Stomach (tissue), 9 donors: ENCODE measurements around the gene JAGN1. TPM values are rescaled to one million over a fixed set of nuclear protein-coding genes. Genes with fewer than 3 reads are reported as not detected.
"Not testable (repeated sequence)": the region's sequence is repeated elsewhere in the genome, so short reads cannot be mapped to it uniquely, and the experiment has no call there.

Experiments
- DNase-seq, 2 donors: peaks; one replicate each; pipeline versions ENCODE4 v3.0.0 to v3.0.0-alpha.2; 2013 to 2019
- H3K27ac ChIP-seq, 5 donors: fragments of 200-600 bp in 4 of 5; sonication (generic) in 4 of 5; one replicate each; pipeline ENCODE4 v1.5.1; 2013 to 2019; ENCODE audit warnings: mild to moderate bottlenecking in 1 of 5, moderate library complexity in 1 of 5
- H3K27me3 ChIP-seq, 3 donors: fragments of 200-600 bp; sonication (generic); one replicate each; pipeline ENCODE4 v1.5.1; 2017 to 2019; ENCODE audit warnings: mixed run types in 1 of 3
- H3K36me3 ChIP-seq, 4 donors: fragments of 200-600 bp; sonication (generic); 1 replicate in 3 of 4; 2 replicates in 1 of 4; pipeline ENCODE4 v1.5.1; 2016 to 2019
- H3K4me1 ChIP-seq, 4 donors: fragments of 200-600 bp; sonication (generic); one replicate each; pipeline ENCODE4 v1.5.1; 2016 to 2019
- H3K4me3 ChIP-seq, 4 donors: fragments of 200-600 bp; sonication (generic) in 3 of 4; one replicate each; pipeline ENCODE4 v1.5.1; 2016 to 2019; ENCODE audit warnings: mild to moderate bottlenecking in 1 of 4
- H3K9me3 ChIP-seq, 4 donors: fragments of 200-600 bp; sonication (generic); one replicate each; pipeline ENCODE4 v1.5.1; 2016 to 2019
- CTCF ChIP-seq, 7 experiments: fragments of 450-650 bp in 4 of 7; fragments of 200-600 bp in 3 of 7; sonication (generic) in 3 of 7; IDR thresholded peaks; one replicate each; pipeline ENCODE4 v1.5.1; 2016 to 2019; ENCODE audit warnings: antibody characterized with exemption in 7 of 7, control low read depth in 2 of 7, mild to moderate bottlenecking in 1 of 7
- EP300 ChIP-seq: sonication (generic); formaldehyde crosslinking; IDR thresholded peaks from one replicate; pipeline ENCODE4 v1.6.1; 2017; ENCODE audit warnings: antibody characterized with exemption
- POLR2A ChIP-seq, 4 donors: fragments of 450-650 bp; IDR thresholded peaks; one replicate each; pipeline ENCODE4 v1.6.1; 2016; ENCODE audit warnings: antibody characterized with exemption in 4 of 4, control low read depth in 2 of 4, mild to moderate bottlenecking in 1 of 4, moderate library complexity in 1 of 4
- POLR2AphosphoS5 ChIP-seq, 3 donors: sonication (generic); formaldehyde crosslinking; IDR thresholded peaks; one replicate each; pipeline ENCODE4 v1.6.1; 2016; ENCODE audit warnings: antibody characterized with exemption in 3 of 3
- WGBS, 5 donors: extraction: QIAGEN DNeasy Blood & Tissue Kit in 3 of 5; methylation state at CpG; one replicate each; pipeline versions ENCODE4 v1.1.5 to v1.1.7; 2013 to 2018; 5-methylcytosine and 5-hydroxymethylcytosine counted together
- intact Hi-C: fragments of 100-400 bp; cut with DNase I; formaldehyde crosslinking; loops from one replicate; pipeline ENCODE4 v1.15.1; 2023; ENCODE audit warnings: low total_unique reads
- polyA plus RNA-seq, 3 donors: library from polyadenylated mRNA; stranded (reverse); fragments of 200-250 nt; gene quantifications; one replicate each; pipeline ENCODE4 v1.2.3, GENCODE V29; 2013
- total RNA-seq, 5 donors: library from RNA; depleted of rRNA; stranded (reverse); fragments of >200 nt; gene quantifications; one replicate each; pipeline versions ENCODE4 v1.1.0 to v1.2.3, GENCODE V29; 2014 to 2016
- donor health status: healthy with polysubstance abuse.
- donor health status: Bipolar disorder and iron deficiency.
- donor health status: healthy.

The JAGN1 gene
- total and polyA plus RNA-seq, 8 donors = 9.4 to 56.6 (median 26.5) TPM; not detected in 1

- DNase-seq = no peak
- intact Hi-C loops = loop anchor here (10.0 kb wide), 1 partner anchor 69 kb away; the partner anchor contains the start of gene IL17RC
- Histone ChIP-seq H3K4me3 (no peak overlapping the region), H3K27ac (no peak overlapping the region), H3K27me3 (no peaks in the 10 kb centered on the region), H3K9me3 (no peaks in the 10 kb centered on the region), H3K4me1 (peaks cover 11 to 25% (median 22%) of the 10 kb centered on the region in 4 donors), H3K36me3 (peaks cover under 1 to 9% (median 8%) of the 10 kb centered on the region in 4 donors)
- WGBS, 5 donors = 70 to 86% (median 78%) methylated on average over 5 to 6 of the region's 6 CpGs
- TF ChIP-seq POLR2AphosphoS5 (IDR thresholded peaks at IDR 0.05) (no peak), CTCF (IDR thresholded peaks at IDR 0.05) (no peak), EP300 (no peak), POLR2A (IDR thresholded peaks at IDR 0.05) (no peak)
These were observed 44.2 kb upstream of the JAGN1 start for GRCh38 chr3:9846231-9846630.

GRCh38 chr3:9846931-9847488 is 43.4 kb upstream of the JAGN1 start:
- Histone ChIP-seq H3K4me3 (no peak overlapping the region), H3K27ac (no peak overlapping the region), H3K27me3 (no peaks in the 10 kb centered on the region), H3K9me3 (no peaks in the 10 kb centered on the region), H3K36me3 (peaks cover 0 to 1% (median under 1%) of the 10 kb centered on the region in 4 donors), H3K4me1 (peaks cover 11 to 24% (median 21%) of the 10 kb centered on the region in 4 donors)
- WGBS, 5 donors = 93 to 100% (median 95%) methylated on average over 3 to 6 of the region's 6 CpGs
- no peak for DNase-seq
- no peak for TF ChIP-seq EP300
- no peak for TF ChIP-seq POLR2AphosphoS5 (IDR thresholded peaks at IDR 0.05)
- TF ChIP-seq CTCF (IDR thresholded peaks at IDR 0.05) = no peak
- TF ChIP-seq POLR2A (IDR thresholded peaks at IDR 0.05) = no peak
- intact Hi-C loops = loop anchor here (10.0 kb wide), 1 partner anchor 68 kb away; the partner anchor contains the start of gene IL17RC

- WGBS, 5 donors = 51 to 66% (median 55%) methylated on average over 8 to 9 of the region's 9 CpGs
- not testable (repeated sequence) for H3K27me3 ChIP-seq, H3K9me3 ChIP-seq, H3K4me3 ChIP-seq, H3K36me3 ChIP-seq, DNase-seq, H3K27ac ChIP-seq
- intact Hi-C loops = loop anchor here (10.0 kb wide), 1 partner anchor 67 kb away; the partner anchor contains the start of gene IL17RC
- H3K4me1 ChIP-seq = peaks cover 7 to 24% (median 13%) of the 10 kb centered on the region in 4 donors
These were observed 42.5 kb upstream of the JAGN1 start for GRCh38 chr3:9847870-9848269.

- not testable (repeated sequence) for H3K27me3 ChIP-seq, H3K36me3 ChIP-seq, H3K9me3 ChIP-seq, H3K4me3 ChIP-seq, H3K27ac ChIP-seq
- WGBS, 5 donors = 28 to 33% (median 31%) methylated on average over 4 of the region's 4 CpGs
- intact Hi-C loops = loop anchor here (10.0 kb wide), 1 partner anchor 66 kb away; the partner anchor contains the start of gene IL17RC
- peak in 5 of 7 experiments; percentile 24 to 51 (median 35) for TF ChIP-seq CTCF (IDR thresholded peaks at IDR 0.05)
- peak in 1 of 2 donors; percentile 56 for DNase-seq
- H3K4me1 ChIP-seq = peaks cover 4 to 21% (median 6%) of the 10 kb centered on the region in 4 donors
These were observed 41.5 kb upstream of the JAGN1 start for GRCh38 chr3:9848860-9849259.

GRCh38 chr3:9851383-9851782 is 39.0 kb upstream of the JAGN1 start:
- H3K27me3 ChIP-seq, H3K4me3 ChIP-seq, H3K9me3 ChIP-seq, DNase-seq, H3K36me3 ChIP-seq, intact Hi-C loops, H3K27ac ChIP-seq: not testable (repeated sequence)
- H3K4me1 ChIP-seq = peaks cover 0 to 10% (median 0%) of the 10 kb centered on the region in 4 donors
- WGBS, 5 donors = 79 to 90% (median 87%) methylated on average over 6 of the region's 6 CpGs

GRCh38 chr3:9851926-9852325 is 38.5 kb upstream of the JAGN1 start:
- WGBS, 5 donors = 29 to 43% (median 33%) methylated on average over 6 of the region's 6 CpGs
- H3K9me3 ChIP-seq, intact Hi-C loops, H3K27me3 ChIP-seq, H3K36me3 ChIP-seq, DNase-seq, H3K4me3 ChIP-seq, H3K27ac ChIP-seq: not testable (repeated sequence)
- H3K4me1 ChIP-seq = peaks cover 0 to 10% (median 0%) of the 10 kb centered on the region in 4 donors
